ENCODE measurements around the gene TTC4.

The TTC4 gene

GRCh38 chr1:54715493-54716298 lies at the start of gene TTC4:
Gene TTC4, plus strand, starts transcription at chr1:54715861. Its CDS starts 48 bp downstream, at chr1:54715909.
- DNase-seq = peak; percentile 91

- DNase-seq = no peak
Observed at GRCh38 chr1:54666333-54666732, 49.3 kb upstream of the TTC4 start.

- DNase-seq = no peak
Observed at GRCh38 chr1:54667797-54668196, 47.9 kb upstream of the TTC4 start.

GRCh38 chr1:54668567-54668966 lies 47.1 kb upstream of the TTC4 start:
- DNase-seq = no peak

- peak; percentile 80 for DNase-seq
Observed at GRCh38 chr1:54671985-54672608, 43.6 kb upstream of the TTC4 start.

GRCh38 chr1:54678776-54679643 lies 36.7 kb upstream of the TTC4 start:
- DNase-seq = no peak

- DNase-seq = no peak
Observed at GRCh38 chr1:54679706-54680105, 36.0 kb upstream of the TTC4 start.

- DNase-seq = no peak
Observed at GRCh38 chr1:54680387-54680786, 35.3 kb upstream of the TTC4 start.

GRCh38 chr1:54681358-54681757 lies 34.3 kb upstream of the TTC4 start:
- no peak for DNase-seq

- no peak for DNase-seq
Observed at GRCh38 chr1:54683453-54683852, 32.2 kb upstream of the TTC4 start.

- DNase-seq = no peak
Observed at GRCh38 chr1:54685335-54685905, 30.2 kb upstream of the TTC4 start.

- no peak for DNase-seq
Observed at GRCh38 chr1:54686155-54686554, 29.5 kb upstream of the TTC4 start.

GRCh38 chr1:54694771-54695170 lies 20.9 kb upstream of the TTC4 start:
- DNase-seq = no peak

- no peak for DNase-seq
Observed at GRCh38 chr1:54695221-54695620, 20.4 kb upstream of the TTC4 start.

- DNase-seq = no peak
Observed at GRCh38 chr1:54695764-54696163, 19.9 kb upstream of the TTC4 start.

GRCh38 chr1:54696262-54696661 lies 19.4 kb upstream of the TTC4 start:
- no peak for DNase-seq

- no peak for DNase-seq
Observed at GRCh38 chr1:54697896-54698295, 17.8 kb upstream of the TTC4 start.

GRCh38 chr1:54698346-54698745 lies 17.3 kb upstream of the TTC4 start:
- no peak for DNase-seq

- no peak for DNase-seq
Observed at GRCh38 chr1:54699936-54700525, 15.6 kb upstream of the TTC4 start.

GRCh38 chr1:54701066-54701465 lies 14.6 kb upstream of the TTC4 start:
- no peak for DNase-seq

- no peak for DNase-seq
Observed at GRCh38 chr1:54701996-54702395, 13.7 kb upstream of the TTC4 start.

GRCh38 chr1:54703471-54703870 lies 12.2 kb upstream of the TTC4 start:
- DNase-seq = no peak

GRCh38 chr1:54705153-54705552 lies 10.5 kb upstream of the TTC4 start:
- DNase-seq = no peak

All from activated CD4-positive, alpha-beta T cell treated with anti-CD3 and anti-CD28 coated beads, Interleukin-2, Interleukin-6, amounts not matched to agents 100 ng/mL and 50 ng/mL, durations not matched to agents 16 hours and 8 hours (primary cell).